Mammary epithelial cell (primary cell): Measurements from ENCODE around the gene CD9.

ENCODE experiments used
- CTCF ChIP-seq, 2 donors: IDR thresholded peaks in 1 of 2; conservative IDR thresholded peaks in 1 of 2; 2 replicates each; pipeline ENCODE4 v1.5.1; 2011 to 2012; ENCODE audit warnings: inconsistent platforms in 2 of 2, low read length in 2 of 2, mild to moderate bottlenecking in 2 of 2, control low read depth in 1 of 2, low read depth in 1 of 2; ENCODE audit not compliant: insufficient read depth in 1 of 2; ENCODE audit errors: extremely low read depth in 1 of 2
- EZH2 ChIP-seq: IDR thresholded peaks from 2 replicates; pipeline ENCODE4 v1.6.1; 2012; ENCODE audit warnings: low read length, inconsistent platforms, borderline replicate concordance

GRCh38 chr12:6157482-6157881, 42.7 kb upstream of the CD9 start:
- TF ChIP-seq CTCF (conservative IDR thresholded peaks at IDR 0.05 in 1 of 2, IDR thresholded peaks at IDR 0.05 in 1 of 2; ENCODE audit: extremely low read depth in 1 of 2, insufficient read depth in 1 of 2, low read depth in 1 of 2, low read length in 2 of 2) (no peak), EZH2 (no peak)
